Tibial artery (tissue), 4 donors: ENCODE data around the gene DLGAP1.

Source experiments
- DNase-seq, 2 donors: peaks; one replicate each; pipeline ENCODE4 v3.0.0-alpha.2; 2019
- H3K27ac ChIP-seq, 2 donors: fragments of 200-600 bp; sonication (generic) in 1 of 2; 1 replicate in 1 of 2; 2 replicates in 1 of 2; pipeline ENCODE4 v1.5.1; 2018 to 2019; ENCODE audit warnings: mild to moderate bottlenecking in 1 of 2
- H3K27me3 ChIP-seq, 2 donors: fragments of 200-600 bp; sonication (generic) in 1 of 2; one replicate each; pipeline versions ENCODE4 v1.5.1 to v1.6.0; 2016 to 2019
- H3K36me3 ChIP-seq, 3 donors: fragments of 200-600 bp; sonication (generic) in 2 of 3; one replicate each; pipeline ENCODE4 v1.5.1; 2016 to 2019; ENCODE audit warnings: mild to moderate bottlenecking in 2 of 3
- H3K4me1 ChIP-seq, 4 donors: fragments of 200-600 bp; sonication (generic) in 2 of 4; 1 replicate in 3 of 4; 2 replicates in 1 of 4; pipeline ENCODE4 v1.5.1; 2016 to 2019
- H3K4me3 ChIP-seq, 2 donors: fragments of 200-600 bp; sonication (generic) in 1 of 2; 1 replicate in 1 of 2; 2 replicates in 1 of 2; pipeline ENCODE4 v1.5.1; 2018 to 2019; ENCODE audit warnings: mild to moderate bottlenecking in 2 of 2
- H3K9me3 ChIP-seq, 3 donors: fragments of 200-600 bp; sonication (generic) in 1 of 3; one replicate each; pipeline ENCODE4 v1.5.1; 2016 to 2019
- CTCF ChIP-seq, 2 experiments: fragments of 200-600 bp in 1 of 2; fragments of 450-650 bp in 1 of 2; IDR thresholded peaks; one replicate each; pipeline ENCODE4 v1.5.1; 2017 to 2019; ENCODE audit warnings: antibody characterized with exemption in 2 of 2, mild to moderate bottlenecking in 1 of 2, moderate library complexity in 1 of 2
- intact Hi-C: fragments of 100-400 bp; cut with DNase I; formaldehyde crosslinking; loops from one replicate; pipeline ENCODE4 v1.15.0; 2023; ENCODE audit warnings: low total_unique reads

The DLGAP1 gene

GRCh38 chr18:3599861-3600260 lies 855.2 kb downstream of the DLGAP1 start:
- no peak for DNase-seq
- Histone ChIP-seq H3K27me3 (no peaks in the 10 kb centered on the region), H3K27ac (peak overlapping the region in 1 of 2 donors; percentile 11), H3K4me3 (no peak overlapping the region), H3K36me3 (no peaks in the 10 kb centered on the region), H3K4me1 (peaks cover 0 to 48% (median 43%) of the 10 kb centered on the region in 4 donors), H3K9me3 (no peaks in the 10 kb centered on the region)
- TF ChIP-seq CTCF (IDR thresholded peaks at IDR 0.05) = no peak
- intact Hi-C loops = loop anchor here (10.0 kb wide), 1 partner anchor 65 kb away; no protein-coding TSS in a partner anchor

GRCh38 chr18:3599195-3599594 lies 855.9 kb downstream of the DLGAP1 start:
- H3K27ac ChIP-seq = no peak overlapping the region
- H3K36me3 ChIP-seq = no peaks in the 10 kb centered on the region
- no peak overlapping the region for H3K4me3 ChIP-seq
- intact Hi-C loops = loop anchor here (10.0 kb wide), 1 partner anchor 66 kb away; no protein-coding TSS in a partner anchor
- no peak for TF ChIP-seq CTCF (IDR thresholded peaks at IDR 0.05)
- no peaks in the 10 kb centered on the region for H3K9me3 ChIP-seq
- H3K4me1 ChIP-seq = peaks cover 0 to 52% (median 40%) of the 10 kb centered on the region in 4 donors
- DNase-seq = no peak
- H3K27me3 ChIP-seq = no peaks in the 10 kb centered on the region

- no peaks in the 10 kb centered on the region for H3K36me3 ChIP-seq
- no peaks in the 10 kb centered on the region for H3K27me3 ChIP-seq
- no peaks in the 10 kb centered on the region for H3K9me3 ChIP-seq
- intact Hi-C loops = loop anchor here (10.0 kb wide), 1 partner anchor 66 kb away; no protein-coding TSS in a partner anchor
- no peak for DNase-seq
- no peak overlapping the region for H3K4me3 ChIP-seq
- peaks cover 0 to 47% (median 36%) of the 10 kb centered on the region in 4 donors for H3K4me1 ChIP-seq
- TF ChIP-seq CTCF (IDR thresholded peaks at IDR 0.05) = no peak
- H3K27ac ChIP-seq = peak overlapping the region in 1 of 2 donors; percentile 90
Measured at GRCh38 chr18:3598581-3598980, 856.5 kb downstream of the DLGAP1 start.

- Histone ChIP-seq H3K36me3 (no peaks in the 10 kb centered on the region), H3K27me3 (no peaks in the 10 kb centered on the region), H3K4me1 (peaks cover 0 to 50% (median 42%) of the 10 kb centered on the region in 4 donors), H3K4me3 (no peak overlapping the region), H3K9me3 (no peaks in the 10 kb centered on the region), H3K27ac (peak overlapping the region; percentile 88 to 90)
- intact Hi-C loops = loop anchor here (10.0 kb wide), 1 partner anchor 67 kb away; no protein-coding TSS in a partner anchor
- TF ChIP-seq CTCF (IDR thresholded peaks at IDR 0.05) = no peak
- no peak for DNase-seq
Measured at GRCh38 chr18:3597409-3598357, 857.4 kb downstream of the DLGAP1 start.

- no peaks in the 10 kb centered on the region for H3K27me3 ChIP-seq
- H3K4me3 ChIP-seq = no peak overlapping the region
- H3K9me3 ChIP-seq = no peaks in the 10 kb centered on the region
- H3K27ac ChIP-seq = peak overlapping the region; percentile 88 to 90
- peak in 1 of 2 donors; percentile 44 for DNase-seq
- no peaks in the 10 kb centered on the region for H3K36me3 ChIP-seq
- TF ChIP-seq CTCF (IDR thresholded peaks at IDR 0.05) = no peak
- intact Hi-C loops = loop anchor here (10.0 kb wide), 1 partner anchor 68 kb away; no protein-coding TSS in a partner anchor
- H3K4me1 ChIP-seq = peaks cover 0 to 50% (median 42%) of the 10 kb centered on the region in 4 donors
Measured at GRCh38 chr18:3596637-3597384, 858.3 kb downstream of the DLGAP1 start.
